Suppressor macrophage treated with lipopolysaccharide for 1 hour (primary cell): Measurements from ENCODE around the gene PPP3R2.
A peak's percentile ranks its signal among the peaks of the same experiment; 100 is the strongest.
"Not testable (repeated sequence)": the region's sequence is repeated elsewhere in the genome, so short reads cannot be mapped to it uniquely, and the experiment has no call there.

Source experiments
- DNase-seq, 3 donors: peaks; one replicate each; pipeline ENCODE4 v3.0.0-alpha.2; 2020 to 2022

The PPP3R2 gene

GRCh38 chr9:101594796-101595195 lies at the start of gene PPP3R2:
Gene PPP3R2 (minus strand): TSS chr9:101594969. CDS start chr9:101594921, 48 bp downstream.
- DNase-seq: no peak

GRCh38 chr9:101639785-101640665 lies 45.3 kb upstream of the PPP3R2 start:
- peak in 1 of 3 donors; percentile 17 for DNase-seq

- DNase-seq: no peak
These were observed 44.5 kb upstream of the PPP3R2 start for GRCh38 chr9:101639311-101639710.

- peak; percentile 50 to 75 (median 58) for DNase-seq
These were observed 41.5 kb upstream of the PPP3R2 start for GRCh38 chr9:101636247-101636646.

GRCh38 chr9:101635473-101635872 lies 40.7 kb upstream of the PPP3R2 start:
- no peak for DNase-seq

- DNase-seq: no peak
These were observed 40.1 kb upstream of the PPP3R2 start for GRCh38 chr9:101634741-101635409.

- DNase-seq: no peak
These were observed 37.8 kb upstream of the PPP3R2 start for GRCh38 chr9:101632611-101633010.

GRCh38 chr9:101631892-101632291 lies 37.1 kb upstream of the PPP3R2 start:
- no peak for DNase-seq

GRCh38 chr9:101629636-101630035 lies 34.9 kb upstream of the PPP3R2 start:
- peak; percentile 58 to 78 (median 77) for DNase-seq

- DNase-seq: peak in 2 of 3 donors; percentile 20 to 24
These were observed 33.4 kb upstream of the PPP3R2 start for GRCh38 chr9:101628173-101628572.

GRCh38 chr9:101626295-101626694 lies 31.5 kb upstream of the PPP3R2 start:
- peak in 2 of 3 donors; percentile 23 for DNase-seq

GRCh38 chr9:101625876-101626275 lies 31.1 kb upstream of the PPP3R2 start:
- peak in 2 of 3 donors; percentile 24 to 33 for DNase-seq

- no peak for DNase-seq
These were observed 25.7 kb upstream of the PPP3R2 start for GRCh38 chr9:101620452-101620851.

GRCh38 chr9:101618698-101619097 lies 23.9 kb upstream of the PPP3R2 start:
- no peak for DNase-seq

GRCh38 chr9:101605547-101605946 lies 10.8 kb upstream of the PPP3R2 start:
- no peak for DNase-seq

- no peak for DNase-seq
These were observed 9.5 kb upstream of the PPP3R2 start for GRCh38 chr9:101604296-101604695.

- peak; percentile 52 to 74 (median 67) for DNase-seq
These were observed 7.4 kb upstream of the PPP3R2 start for GRCh38 chr9:101601904-101602765.

GRCh38 chr9:101593345-101593744 lies 1.4 kb downstream of the PPP3R2 start:
- no peak for DNase-seq

- DNase-seq: no peak
These were observed 2.0 kb downstream of the PPP3R2 start for GRCh38 chr9:101592788-101593187.

GRCh38 chr9:101591787-101592446 lies 2.9 kb downstream of the PPP3R2 start:
- DNase-seq: no peak

- no peak for DNase-seq
These were observed 3.9 kb downstream of the PPP3R2 start for GRCh38 chr9:101590901-101591300.

GRCh38 chr9:101590074-101590473 lies 4.7 kb downstream of the PPP3R2 start:
- DNase-seq: not testable (repeated sequence)
